Activated T-cell treated with anti-CD3 and anti-CD28 coated beads for 24 hours (primary cell): Measurements from ENCODE around the gene ZNF774.
"Not testable (repeated sequence)": the region's sequence is repeated elsewhere in the genome, so short reads cannot be mapped to it uniquely, and the experiment has no call there.

Experiments
- DNase-seq: peaks from one replicate; pipeline ENCODE4 v3.0.0-alpha.2; 2020; ENCODE audit warnings: low read depth

The ZNF774 gene

DNA sequence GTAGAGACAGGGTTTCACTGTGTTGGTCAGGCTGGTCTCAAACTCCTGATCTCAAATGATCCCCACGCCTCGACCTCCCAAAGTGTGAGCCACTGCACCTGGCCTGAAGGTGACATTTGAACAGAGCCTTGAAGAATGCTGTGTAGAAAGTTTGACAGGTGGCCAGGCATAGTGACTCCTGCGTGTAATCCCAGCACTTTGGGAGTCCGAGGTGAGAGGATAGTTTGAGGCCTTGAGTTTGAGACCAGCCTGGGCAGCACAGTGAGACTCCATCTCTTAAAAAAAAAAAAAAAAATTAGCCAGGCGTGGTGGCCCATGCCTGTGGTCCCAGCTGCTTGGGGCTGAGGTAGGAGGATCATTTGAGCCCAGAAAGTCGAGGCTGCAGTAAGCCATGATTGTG, 37.4 kb downstream of the ZNF774 start:
- no peak for DNase-seq

DNA sequence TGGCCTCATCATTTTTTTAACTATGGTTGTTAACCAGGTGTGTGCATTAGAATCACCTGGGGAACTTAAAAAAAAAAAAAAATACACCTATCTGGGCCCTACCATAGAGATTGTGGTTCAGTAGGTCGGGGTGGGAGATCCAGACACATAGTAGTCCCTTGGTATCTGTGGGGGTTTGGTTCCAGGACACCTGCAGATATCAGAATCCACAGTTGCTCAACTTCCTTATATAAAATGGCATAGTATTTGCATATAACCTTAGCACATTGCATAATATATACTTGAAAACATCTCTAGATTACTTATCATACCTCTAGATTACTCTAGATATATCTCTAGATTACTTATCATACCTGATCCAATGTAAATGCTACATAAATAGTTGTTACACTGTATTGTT, 41.0 kb downstream of the ZNF774 start:
- DNase-seq, result no peak

DNA sequence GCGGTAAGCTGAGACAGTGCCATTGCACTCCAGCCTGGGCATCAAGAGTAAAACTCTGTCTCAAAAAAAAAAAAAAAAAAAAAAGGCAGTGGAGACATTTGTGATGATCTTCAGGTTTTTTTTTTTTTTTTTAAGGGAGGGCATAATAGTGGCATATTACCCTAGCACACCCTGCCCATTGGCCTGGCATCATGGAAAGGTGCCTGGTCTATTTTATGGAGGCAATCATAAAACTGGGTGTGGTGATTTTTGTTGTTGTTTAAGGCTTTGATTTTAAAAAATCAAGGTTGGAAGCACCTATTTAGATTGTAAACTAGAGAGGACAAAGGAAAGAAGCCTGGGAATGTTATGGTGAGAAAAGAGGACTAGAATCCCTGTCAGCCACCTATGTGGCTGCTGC, 42.0 kb downstream of the ZNF774 start:
- no peak for DNase-seq

DNA sequence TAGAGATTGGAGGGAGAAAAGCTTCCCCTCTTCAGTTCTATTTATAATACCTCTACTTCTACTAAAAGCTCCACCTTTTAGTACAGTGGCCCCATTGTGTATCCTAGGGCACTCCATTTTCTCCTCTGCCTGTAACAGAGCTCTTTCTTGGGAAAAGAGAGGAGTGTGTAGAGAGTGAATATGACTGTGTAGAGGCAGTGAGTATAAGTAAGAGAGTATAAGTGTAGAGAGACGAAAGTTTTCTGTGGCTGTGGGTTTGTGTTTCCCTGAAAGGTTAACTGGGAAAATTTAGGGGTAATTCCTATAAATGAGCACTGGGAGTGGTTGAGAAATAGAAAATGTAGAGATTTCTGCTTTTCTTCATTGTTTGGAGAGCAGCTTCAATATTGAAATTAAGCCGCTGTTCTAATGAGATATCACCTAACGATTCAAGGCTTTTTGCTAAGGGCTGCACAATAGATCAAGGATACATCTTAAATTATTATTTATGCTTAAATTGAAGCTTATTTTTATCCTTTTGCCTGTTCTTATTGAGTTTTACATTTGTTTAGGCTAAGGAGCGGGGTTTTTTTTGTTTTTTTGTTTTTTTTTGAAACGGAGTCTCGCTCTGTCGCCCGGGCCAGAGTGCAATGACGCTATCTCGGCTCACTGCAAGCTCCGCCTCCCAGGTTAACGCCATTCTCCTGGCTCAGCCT, 42.8 kb downstream of the ZNF774 start:
- no peak for DNase-seq

DNA sequence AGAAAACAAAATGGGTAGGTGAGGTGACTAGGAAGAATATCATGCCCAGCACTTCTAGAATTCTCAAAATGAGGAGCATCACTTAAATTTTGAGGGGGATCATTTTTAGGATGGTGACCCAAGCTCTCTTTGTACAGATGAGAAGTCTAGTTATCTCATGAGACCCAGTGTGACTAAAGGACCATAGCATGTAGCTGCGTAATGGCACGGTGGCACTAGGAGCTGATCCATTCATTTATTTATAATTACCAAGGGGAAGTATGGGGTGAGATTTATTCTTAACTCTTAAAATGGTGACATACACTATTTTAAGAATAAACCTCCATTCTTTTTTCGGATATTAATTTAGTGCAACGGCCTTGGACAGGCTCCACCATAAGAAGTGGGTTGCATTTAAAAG, 44.2 kb downstream of the ZNF774 start:
- no peak for DNase-seq

DNA sequence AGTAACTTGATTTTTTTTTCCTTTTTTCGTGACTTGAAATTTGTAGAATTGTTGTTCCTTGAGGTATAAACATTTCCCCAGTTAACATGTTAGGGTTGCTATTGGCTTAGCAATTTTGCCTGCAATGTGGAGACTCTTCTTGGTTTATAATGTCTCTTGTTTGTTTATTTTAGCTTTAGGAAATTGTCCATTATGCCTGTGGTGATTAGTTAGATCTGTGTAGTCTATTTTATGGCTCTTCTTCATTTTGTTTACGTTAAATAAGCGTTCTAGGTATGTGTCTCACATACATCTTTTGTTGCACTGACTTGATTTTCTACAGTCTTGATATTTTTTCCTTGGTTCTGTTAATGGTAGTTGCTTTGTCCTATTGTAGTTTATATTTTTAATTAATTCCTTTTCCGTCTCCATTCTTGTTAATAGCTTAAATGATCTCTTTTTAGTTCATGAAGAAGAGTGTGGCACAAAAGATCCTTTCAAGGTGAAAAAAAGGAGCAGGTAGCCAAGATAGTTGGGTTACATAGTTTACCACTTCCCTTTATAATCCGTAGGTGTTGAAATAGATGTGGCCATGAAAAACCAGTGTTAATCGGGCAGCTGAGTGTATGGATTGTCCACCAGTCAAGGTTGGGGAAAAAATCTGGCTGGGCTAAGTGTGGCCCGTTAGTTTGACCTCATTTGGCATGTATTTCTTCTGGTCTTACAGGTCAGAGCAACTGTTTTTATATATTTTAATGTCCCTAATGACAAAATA, 48.1 kb downstream of the ZNF774 start:
- no peak for DNase-seq

DNA sequence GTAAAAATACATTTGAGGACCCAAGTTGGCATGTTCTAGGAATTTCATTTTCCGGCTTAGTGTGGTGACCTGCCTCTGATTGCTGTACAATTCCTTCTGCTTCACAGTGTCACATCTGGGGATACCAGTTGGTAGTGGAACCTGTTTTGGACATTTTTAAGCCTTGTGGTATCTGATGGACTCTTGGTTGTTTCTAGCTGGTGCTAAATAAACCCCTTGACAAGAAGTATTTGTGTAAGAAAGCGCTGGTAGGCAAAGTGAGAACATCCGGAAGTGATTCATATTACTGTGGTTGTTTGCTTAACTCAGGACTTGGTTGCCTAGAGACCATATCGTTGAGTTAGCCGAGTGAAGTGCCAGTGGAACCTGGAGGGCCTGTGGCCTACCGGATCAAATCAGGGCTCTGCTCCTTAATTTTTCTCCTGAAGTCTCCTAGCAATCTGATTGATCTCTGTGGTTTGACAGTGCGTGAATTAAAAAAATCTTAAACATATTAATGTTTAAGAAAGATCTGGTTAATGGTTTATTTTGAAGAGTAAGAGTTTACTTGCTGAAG, 48.8 kb downstream of the ZNF774 start:
- DNase-seq, result peak; percentile 37

DNA sequence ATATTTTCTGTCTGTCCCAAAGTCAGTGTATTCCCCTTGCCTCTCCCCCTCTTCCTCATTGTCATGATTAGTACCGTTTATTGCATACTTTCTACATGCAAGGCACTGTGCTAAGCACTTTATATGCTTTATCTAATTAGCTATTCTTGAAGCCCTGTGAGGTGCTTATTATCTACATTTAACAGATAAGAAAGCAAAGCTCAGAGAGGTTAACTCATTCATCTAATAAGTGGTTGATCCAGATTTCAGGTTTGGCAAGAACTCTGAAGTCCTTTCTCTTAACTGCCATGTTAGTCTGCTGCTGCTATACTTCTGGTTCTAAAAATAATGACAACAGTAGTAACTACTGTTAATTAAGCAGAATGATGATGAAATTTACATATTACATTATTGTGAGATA, 49.4 kb downstream of the ZNF774 start:
- DNase-seq, result no peak

DNA sequence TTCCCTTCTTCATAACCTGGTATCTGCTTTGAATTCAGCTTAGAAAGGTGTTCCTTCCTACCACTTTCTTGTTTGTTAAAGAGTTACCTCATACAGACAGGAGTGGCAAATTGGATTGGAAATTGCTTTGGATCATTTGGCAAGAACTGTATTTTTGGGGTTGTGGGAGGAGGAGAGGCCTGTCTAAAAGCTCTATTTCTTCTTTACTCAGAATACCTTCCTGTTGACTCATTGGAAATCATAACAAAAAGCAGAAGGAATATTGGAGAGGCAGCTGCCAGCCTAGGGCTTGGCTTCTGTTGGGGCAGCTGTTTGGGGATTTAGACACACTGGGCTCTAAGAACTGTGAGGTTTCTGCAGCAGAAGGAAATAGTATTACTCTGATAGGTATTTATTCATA, 50.1 kb downstream of the ZNF774 start:
- DNase-seq, result no peak

DNA sequence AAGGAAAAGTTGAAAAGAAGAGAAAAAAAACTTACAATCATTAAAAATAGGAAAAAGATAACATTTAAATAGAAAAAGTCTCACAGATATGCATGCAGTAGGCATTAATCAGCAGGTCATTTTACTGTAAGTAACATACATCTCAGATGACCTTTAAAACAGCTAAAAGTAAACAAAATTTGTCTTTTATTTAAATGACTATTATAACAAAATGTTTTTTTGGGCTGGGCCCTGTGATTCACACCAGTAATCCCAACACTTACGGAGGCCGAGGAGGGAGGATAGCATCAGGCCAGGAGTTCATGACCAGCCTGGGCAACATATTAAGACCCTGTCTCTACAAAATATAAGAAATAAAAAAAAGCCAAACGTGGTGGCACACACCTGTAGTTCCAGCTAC, 50.7 kb downstream of the ZNF774 start:
- DNase-seq, result no peak

DNA sequence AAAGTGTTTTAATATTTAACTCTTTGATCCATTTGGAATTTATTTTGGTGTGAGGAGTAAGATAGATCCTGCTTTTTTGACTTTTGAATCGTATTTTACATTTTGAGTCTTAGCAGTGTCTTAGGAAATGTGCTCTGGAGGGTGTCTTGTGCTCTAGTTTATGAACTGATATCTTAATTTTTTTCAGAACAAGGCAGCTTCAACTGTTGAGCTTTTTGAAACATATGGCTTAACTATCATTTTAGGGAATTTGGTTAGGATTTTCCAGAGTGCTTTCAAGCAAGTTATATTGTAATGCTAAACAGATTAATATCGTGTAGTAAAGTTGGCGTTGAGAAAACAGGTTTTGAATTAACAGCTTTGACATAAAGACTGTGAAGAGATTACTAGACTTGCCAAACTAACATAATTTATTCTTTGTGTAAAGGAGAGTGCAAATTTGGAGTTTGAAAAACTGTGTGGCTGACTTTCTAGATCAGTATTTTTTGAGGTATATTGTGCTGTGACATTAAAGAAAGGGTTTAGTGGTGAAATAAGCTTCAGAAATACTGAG, 53.0 kb downstream of the ZNF774 start:
- DNase-seq, result no peak

DNA sequence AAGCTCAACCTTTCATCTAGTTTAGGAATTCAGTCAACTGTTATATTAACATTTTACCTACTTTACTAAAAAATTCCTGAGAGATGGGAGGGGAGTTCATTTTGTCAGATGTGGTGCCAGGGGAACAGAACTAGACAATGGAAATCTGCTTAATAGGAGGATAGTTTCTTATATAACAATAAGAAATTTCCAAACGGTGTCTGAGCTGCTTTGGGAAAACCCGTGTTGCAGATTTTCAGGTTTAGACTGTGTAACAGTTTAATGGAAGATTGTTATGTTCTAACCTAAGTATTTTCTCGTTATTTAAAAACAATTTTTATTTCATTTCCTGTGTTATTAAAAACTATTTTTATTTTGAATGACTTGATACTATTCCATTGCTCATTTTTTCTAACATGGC, 55.3 kb downstream of the ZNF774 start:
- no peak for DNase-seq

DNA sequence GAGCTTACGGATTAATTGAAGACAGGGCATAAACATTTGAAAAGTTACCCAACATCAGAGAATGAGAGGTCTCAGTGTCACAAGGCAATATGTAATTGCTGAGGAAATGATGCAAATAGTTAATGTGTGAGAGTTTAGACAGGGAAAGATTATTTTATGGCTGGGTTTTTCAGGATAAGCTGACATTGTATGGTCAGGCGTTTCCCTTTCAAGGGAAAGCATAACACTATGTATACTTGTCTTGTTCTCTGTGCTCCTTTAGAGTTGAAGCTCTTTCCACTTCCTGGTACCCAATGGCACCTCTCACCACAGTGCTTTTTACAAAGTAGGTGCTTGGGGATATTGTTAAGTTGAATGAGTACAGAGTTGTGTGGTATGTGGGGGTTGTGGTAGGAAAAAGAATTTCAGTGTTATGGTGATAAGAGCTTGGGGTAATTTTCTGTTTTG, 55.8 kb downstream of the ZNF774 start:
- no peak for DNase-seq

DNA sequence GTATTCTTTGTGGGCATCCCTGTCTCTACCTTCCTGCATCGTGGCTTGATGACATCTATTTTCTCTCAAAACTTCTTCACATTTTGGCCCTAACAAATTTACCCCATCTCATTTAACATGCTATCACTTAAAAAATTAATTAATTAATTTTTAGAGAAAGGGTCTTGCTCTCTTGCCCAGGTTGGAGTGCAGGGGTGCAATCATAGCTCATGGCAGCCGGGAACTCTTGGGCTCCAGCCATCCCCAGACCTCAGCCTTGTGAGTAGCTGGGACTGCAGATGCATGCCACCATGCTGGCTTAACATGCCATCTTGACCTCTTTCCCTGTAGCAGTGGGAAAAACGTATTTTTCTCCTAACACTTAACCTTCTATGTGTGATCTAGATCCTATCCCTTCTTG, 56.6 kb downstream of the ZNF774 start:
- no peak for DNase-seq

DNA sequence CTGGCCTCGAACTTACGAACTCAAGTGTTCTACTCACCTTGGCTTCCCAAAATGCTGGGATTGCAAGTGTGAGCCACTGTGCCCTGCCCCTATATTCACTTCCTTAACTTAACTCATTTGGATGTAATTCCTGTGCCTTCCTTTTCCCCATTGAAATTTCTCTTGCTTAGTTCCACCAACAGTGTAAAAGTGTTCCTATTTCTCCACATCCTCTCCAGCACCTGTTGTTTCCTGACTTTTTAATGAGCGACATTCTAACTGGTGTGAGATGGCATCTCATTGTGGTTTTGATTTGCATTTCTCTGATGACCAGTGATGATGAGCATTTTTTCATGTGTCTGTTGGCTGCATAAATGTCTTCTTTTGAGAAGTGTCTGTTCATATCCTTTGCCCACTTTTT, 57.5 kb downstream of the ZNF774 start:
- DNase-seq, result not testable (repeated sequence)

DNA sequence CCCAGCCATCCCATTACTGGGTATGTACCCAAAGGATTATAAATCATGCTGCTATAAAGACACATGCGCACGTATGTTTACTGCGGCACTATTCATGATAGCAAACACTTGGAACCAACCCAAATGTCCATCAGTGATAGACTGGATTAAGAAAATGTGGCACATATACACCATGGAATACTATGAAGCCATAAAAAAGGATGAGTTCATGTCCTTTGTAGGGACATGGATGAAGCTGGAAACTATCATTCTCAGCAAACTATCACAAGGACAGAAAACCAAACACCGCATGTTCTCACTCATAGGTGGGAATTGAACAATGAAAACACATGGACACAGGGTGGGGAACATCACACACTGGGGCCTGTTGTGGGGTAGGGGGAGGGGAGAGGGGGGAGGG, 58.2 kb downstream of the ZNF774 start:
- DNase-seq, result not testable (repeated sequence)

DNA sequence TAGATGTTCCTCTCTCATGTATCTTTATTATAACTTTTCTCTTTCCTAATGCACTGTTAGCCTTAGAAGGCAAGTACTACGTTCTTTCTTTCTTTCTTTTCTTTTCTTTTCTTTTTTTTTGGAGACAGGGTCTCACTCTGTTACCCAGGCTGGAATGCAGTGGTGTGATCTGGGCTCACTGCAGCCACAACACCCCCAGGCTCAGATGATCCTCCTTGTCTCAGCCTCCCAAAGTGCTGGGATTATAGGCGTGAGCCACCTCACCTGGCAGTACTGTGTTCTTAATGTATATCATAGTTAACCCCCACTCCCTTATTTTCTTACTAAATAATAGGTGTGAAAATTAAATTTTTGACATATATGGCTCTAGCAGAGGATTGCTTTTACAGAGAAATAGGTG, 59.1 kb downstream of the ZNF774 start:
- DNase-seq, result no peak
